Left lung (tissue), 10 donors: ENCODE results near the gene DGLUCY. TPM values are rescaled to one million over a fixed set of nuclear protein-coding genes. Genes with fewer than 3 reads are reported as not detected.

Source experiments
- ATAC-seq: fragments of 200-7000 bp; cut with Tn5 transposase; one replicate; pipeline ENCODE4 v1.9.1; 2020; ENCODE audit warnings: moderate library complexity
- DNase-seq, 4 donors: peaks; one replicate each; pipeline ENCODE4 v3.0.0-alpha.2; 2013 to 2020
- H3K27ac ChIP-seq, 2 donors: fragments of 200-600 bp; sonication (generic) in 1 of 2; one replicate each; pipeline versions ENCODE4 v1.5.0 to v1.8.0; 2020 to 2021
- H3K27me3 ChIP-seq, 2 donors: fragments of 200-600 bp; sonication (generic) in 1 of 2; one replicate each; pipeline versions ENCODE4 v1.5.0 to v1.8.0; 2020 to 2021
- H3K36me3 ChIP-seq, 2 donors: fragments of 200-600 bp; sonication (generic) in 1 of 2; one replicate each; pipeline versions ENCODE4 v1.5.0 to v1.8.0; 2020 to 2021
- H3K4me1 ChIP-seq, 2 donors: fragments of 200-600 bp; one replicate each; pipeline ENCODE4 v1.8.0; 2021
- H3K4me3 ChIP-seq, 2 donors: fragments of 200-600 bp; sonication (generic) in 1 of 2; one replicate each; pipeline versions ENCODE4 v1.5.0 to v1.8.0; 2020 to 2021; ENCODE audit warnings: mild to moderate bottlenecking in 1 of 2
- H3K9me3 ChIP-seq, 2 donors: fragments of 200-600 bp; sonication (generic) in 1 of 2; one replicate each; pipeline versions ENCODE4 v1.5.0 to v1.8.0; 2020 to 2021
- intact Hi-C, 2 donors: fragments of 100-400 bp; cut with DNase I; formaldehyde crosslinking; loops; one replicate each; pipeline versions ENCODE4 v1.11.2 to v1.14.2; 2022
- polyA plus RNA-seq, 6 donors: library from polyadenylated mRNA; unstranded; fragments of 120-200 nt; gene quantifications; one replicate each; pipeline ENCODE4 v1.2.1, GENCODE V29; 2013; ENCODE audit not compliant: insufficient read length in 6 of 6
- total RNA-seq, 2 donors: library from RNA; stranded (reverse); fragmentation: NEBNext Ultra II Directional; extraction: Animal tissue kit (Norgen Biotek cat#: 25700); gene quantifications; one replicate each; pipeline ENCODE4 v1.2.1, GENCODE V29; 2021
- TF ChIP-seq, protein P1 (sequence below), 2 donors: fragments of 200-600 bp; sonication (generic) in 1 of 2; IDR thresholded peaks; one replicate each; pipeline versions ENCODE4 v1.5.0 to v1.8.0; 2021; ENCODE audit warnings: antibody characterized with exemption in 2 of 2
- donor health status: DM: no; HTN: yes; CAD: no.
- donor health status: DM: no; HTN: no; CAD: no.

DGLUCY gene
- total and polyA plus RNA-seq, 8 donors = 56.7 to 77.0 (median 66.1) TPM

DNA sequence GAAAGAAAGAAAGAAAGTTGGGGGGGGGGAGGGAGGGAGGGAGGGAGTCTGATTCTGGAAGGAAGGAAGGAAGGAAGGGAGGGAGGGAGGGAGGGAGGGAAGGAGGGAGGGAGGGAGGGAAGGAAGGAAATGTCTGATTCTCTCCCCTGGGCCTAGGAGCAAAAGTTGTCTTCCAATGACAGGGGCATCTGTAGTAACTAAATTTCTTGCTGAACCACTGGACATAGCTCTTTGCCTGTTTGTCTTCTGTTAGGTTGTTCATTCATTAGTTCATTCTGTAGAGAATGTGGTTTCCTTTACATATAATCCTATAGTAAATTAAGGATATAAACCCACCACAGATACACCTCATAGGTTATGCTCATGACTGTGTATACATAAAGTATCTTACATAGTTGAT is 70.7 kb downstream of the DGLUCY start:
- DNase-seq (no peak), ATAC-seq (no peak)
- H3K27me3 ChIP-seq = no peaks in the 10 kb centered on the region
- H3K27ac ChIP-seq = no peak overlapping the region
- no peak overlapping the region for H3K4me3 ChIP-seq
- peaks cover 0 to 93% of the 10 kb centered on the region in 2 donors for H3K36me3 ChIP-seq
- intact Hi-C loops = no loop called here
- no peaks in the 10 kb centered on the region for H3K4me1 ChIP-seq
- TF ChIP-seq, protein P1, sequence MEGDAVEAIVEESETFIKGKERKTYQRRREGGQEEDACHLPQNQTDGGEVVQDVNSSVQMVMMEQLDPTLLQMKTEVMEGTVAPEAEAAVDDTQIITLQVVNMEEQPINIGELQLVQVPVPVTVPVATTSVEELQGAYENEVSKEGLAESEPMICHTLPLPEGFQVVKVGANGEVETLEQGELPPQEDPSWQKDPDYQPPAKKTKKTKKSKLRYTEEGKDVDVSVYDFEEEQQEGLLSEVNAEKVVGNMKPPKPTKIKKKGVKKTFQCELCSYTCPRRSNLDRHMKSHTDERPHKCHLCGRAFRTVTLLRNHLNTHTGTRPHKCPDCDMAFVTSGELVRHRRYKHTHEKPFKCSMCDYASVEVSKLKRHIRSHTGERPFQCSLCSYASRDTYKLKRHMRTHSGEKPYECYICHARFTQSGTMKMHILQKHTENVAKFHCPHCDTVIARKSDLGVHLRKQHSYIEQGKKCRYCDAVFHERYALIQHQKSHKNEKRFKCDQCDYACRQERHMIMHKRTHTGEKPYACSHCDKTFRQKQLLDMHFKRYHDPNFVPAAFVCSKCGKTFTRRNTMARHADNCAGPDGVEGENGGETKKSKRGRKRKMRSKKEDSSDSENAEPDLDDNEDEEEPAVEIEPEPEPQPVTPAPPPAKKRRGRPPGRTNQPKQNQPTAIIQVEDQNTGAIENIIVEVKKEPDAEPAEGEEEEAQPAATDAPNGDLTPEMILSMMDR (IDR thresholded peaks at IDR 0.05) = no peak
- H3K9me3 ChIP-seq = no peaks in the 10 kb centered on the region

DNA sequence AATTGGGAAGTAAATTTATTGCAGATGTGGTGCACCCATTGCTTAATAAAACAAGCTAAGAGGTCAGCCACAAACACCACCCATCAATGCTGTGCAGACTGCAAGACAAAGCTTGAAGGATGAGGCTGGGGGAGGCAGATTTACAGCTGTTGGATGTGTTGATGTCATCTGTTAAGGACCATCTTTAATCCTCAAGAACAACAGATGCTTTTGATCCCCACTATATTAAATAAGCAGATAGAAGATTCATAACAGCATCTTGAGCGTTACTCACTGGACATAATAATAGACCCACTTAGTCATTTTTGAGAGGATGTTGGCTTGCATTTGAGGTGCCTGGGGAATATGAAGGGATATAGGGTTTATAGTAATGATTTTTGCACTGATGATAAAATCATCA is 71.8 kb downstream of the DGLUCY start:
- Histone ChIP-seq H3K4me1 (no peaks in the 10 kb centered on the region), H3K9me3 (no peaks in the 10 kb centered on the region), H3K4me3 (no peak overlapping the region), H3K36me3 (peaks cover 0 to 92% of the 10 kb centered on the region in 2 donors), H3K27ac (no peak overlapping the region), H3K27me3 (no peaks in the 10 kb centered on the region)
- intact Hi-C loops = no loop called here
- TF ChIP-seq, protein P1 (IDR thresholded peaks at IDR 0.05) = no peak
- ATAC-seq (no peak), DNase-seq (no peak)

DNA sequence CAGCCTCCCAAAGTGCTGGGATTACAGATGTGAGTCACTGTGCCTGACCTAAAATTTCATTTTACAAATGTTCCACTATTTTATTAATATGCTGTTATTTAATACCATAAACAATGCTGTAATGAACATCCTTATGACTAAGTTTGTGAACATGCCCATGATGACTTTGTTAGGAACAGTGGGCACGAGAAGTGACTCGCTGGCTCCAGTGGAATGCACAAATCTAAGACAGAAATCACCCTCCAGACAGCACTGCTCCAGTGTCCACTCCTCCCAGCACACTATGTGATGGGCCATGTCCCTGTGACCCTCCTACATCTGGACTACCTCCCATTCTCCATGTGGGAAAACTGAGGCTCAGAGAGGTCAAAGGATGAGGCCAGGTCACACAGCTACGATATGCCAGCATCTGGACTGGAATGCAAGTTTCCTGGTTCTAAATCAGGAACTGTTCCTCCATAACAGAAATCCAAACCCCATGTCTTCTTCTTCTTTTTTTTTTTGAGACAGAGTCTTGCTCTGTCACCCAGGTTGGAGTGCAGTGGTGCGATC is 72.7 kb downstream of the DGLUCY start:
- H3K36me3 ChIP-seq = peaks cover 0 to 91% of the 10 kb centered on the region in 2 donors
- TF ChIP-seq, protein P1 (IDR thresholded peaks at IDR 0.05) = no peak
- intact Hi-C loops = no loop called here

DNA sequence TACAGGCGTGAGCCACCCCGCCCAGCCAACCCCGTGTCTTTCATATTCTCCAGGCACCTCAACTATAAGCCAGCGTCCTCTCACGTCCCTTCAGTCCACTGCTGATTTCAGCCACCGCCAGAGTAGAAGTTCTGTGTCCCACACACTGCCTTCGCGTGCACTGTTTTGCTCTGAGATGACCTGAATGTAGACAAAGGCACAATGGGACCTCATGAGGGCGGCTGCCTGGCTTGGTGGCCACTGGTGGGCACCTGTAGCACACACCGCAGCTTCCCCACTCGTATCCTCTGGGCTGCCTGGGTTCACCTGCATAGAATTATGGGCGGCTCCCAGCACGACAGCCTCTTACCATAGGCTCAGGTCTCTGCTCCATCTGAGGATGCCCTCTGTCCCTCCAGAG is 73.4 kb downstream of the DGLUCY start:
- TF ChIP-seq, protein P1 (IDR thresholded peaks at IDR 0.05) = no peak
- Histone ChIP-seq H3K4me3 (no peak overlapping the region), H3K27me3 (no peaks in the 10 kb centered on the region), H3K4me1 (no peaks in the 10 kb centered on the region), H3K27ac (no peak overlapping the region), H3K9me3 (no peaks in the 10 kb centered on the region), H3K36me3 (peaks cover 0 to 90% of the 10 kb centered on the region in 2 donors)
- intact Hi-C loops = no loop called here
- DNase-seq (no peak), ATAC-seq (no peak)

More for the DNA sequence above, 72.7 kb downstream of the DGLUCY start:
- no peaks in the 10 kb centered on the region for H3K4me1 ChIP-seq
- ATAC-seq (no peak), DNase-seq (no peak)
- no peak overlapping the region for H3K27ac ChIP-seq
- H3K27me3 ChIP-seq = no peaks in the 10 kb centered on the region
- H3K9me3 ChIP-seq = no peaks in the 10 kb centered on the region
- H3K4me3 ChIP-seq = no peak overlapping the region

DNA sequence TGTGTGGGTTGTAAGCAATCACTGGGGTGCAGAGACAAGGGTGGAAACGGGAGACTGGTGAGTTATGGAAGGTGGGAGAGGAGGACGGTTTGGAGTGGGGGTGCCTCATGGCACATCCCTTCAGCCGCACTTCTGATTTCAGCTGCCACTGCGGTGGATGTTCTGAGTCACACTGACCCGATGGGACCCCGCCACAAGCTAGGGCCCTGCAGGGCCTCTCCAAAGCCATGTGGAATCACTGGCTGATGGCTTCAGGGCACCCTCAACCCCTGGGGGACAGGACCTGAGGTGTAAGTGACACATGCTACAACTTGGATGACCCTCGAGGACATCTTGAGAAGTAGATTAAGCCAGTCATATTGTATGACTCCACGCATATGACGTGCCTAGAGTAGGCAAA is 77.0 kb downstream of the DGLUCY start:
- Histone ChIP-seq H3K27ac (no peak overlapping the region), H3K9me3 (no peaks in the 10 kb centered on the region), H3K27me3 (no peaks in the 10 kb centered on the region), H3K36me3 (peaks cover 0 to 93% of the 10 kb centered on the region in 2 donors), H3K4me3 (no peak overlapping the region), H3K4me1 (no peaks in the 10 kb centered on the region)
- DNase-seq (peak in 1 of 4 donors; percentile 61), ATAC-seq (no peak)
- TF ChIP-seq, protein P1 (IDR thresholded peaks at IDR 0.05) = no peak
- intact Hi-C loops = no loop called here
